HL-60/S4 treated with retinoic acid at 250 ng/mL for 4 days and 3 days (cell line): ENCODE measurements around the gene TACO1.

ENCODE experiments used
- in situ Hi-C: fragments of 300-500 bp; cut with MboI; formaldehyde crosslinking; loops from 2 replicates; pipeline ENCODE4 v1.7.0; 2022; ENCODE audit warnings: low sequenced_read_pairs

The TACO1 gene

GRCh38 chr17:63596856-63597586 lies 3.7 kb upstream of the TACO1 start:
- in situ Hi-C loops = no loop called here

GRCh38 chr17:63598281-63598680 lies 2.4 kb upstream of the TACO1 start:
- in situ Hi-C loops = no loop called here

- in situ Hi-C loops = loop anchor here (10.0 kb wide), 1 partner anchor 167 kb away; no protein-coding TSS in a partner anchor
Measured at GRCh38 chr17:63601439-63602371, 1.0 kb downstream of the TACO1 start.

GRCh38 chr17:63609816-63610573 lies 9.3 kb downstream of the TACO1 start:
- in situ Hi-C loops = loop anchor here (10.0 kb wide), 1 partner anchor 175 kb away; no protein-coding TSS in a partner anchor

GRCh38 chr17:63610854-63611253 lies 10.2 kb downstream of the TACO1 start:
- in situ Hi-C loops = no loop called here

GRCh38 chr17:63611354-63611753 lies 10.7 kb downstream of the TACO1 start:
- in situ Hi-C loops = no loop called here

- in situ Hi-C loops = no loop called here
Measured at GRCh38 chr17:63613663-63614062, 13.0 kb downstream of the TACO1 start.

GRCh38 chr17:63621229-63621683 lies 20.6 kb downstream of the TACO1 start:
- in situ Hi-C loops = no loop called here

- in situ Hi-C loops = no loop called here
Measured at GRCh38 chr17:63621684-63622573, 21.2 kb downstream of the TACO1 start, which contains the start of gene MAP3K3. Gene MAP3K3 (plus strand): TSS chr17:63622417. CDS start chr17:63622760, 343 bp downstream.

GRCh38 chr17:63622574-63623390 lies 22.1 kb downstream of the TACO1 start:
- in situ Hi-C loops = no loop called here

- in situ Hi-C loops = no loop called here
Measured at GRCh38 chr17:63623786-63624530, 23.3 kb downstream of the TACO1 start.

GRCh38 chr17:63624531-63624880 lies 23.8 kb downstream of the TACO1 start:
- in situ Hi-C loops = no loop called here

- in situ Hi-C loops = no loop called here
Measured at GRCh38 chr17:63626551-63627180, 26.0 kb downstream of the TACO1 start.

GRCh38 chr17:63629627-63630026 lies 28.9 kb downstream of the TACO1 start:
- in situ Hi-C loops = no loop called here

- in situ Hi-C loops = no loop called here
Measured at GRCh38 chr17:63631062-63631461, 30.4 kb downstream of the TACO1 start.

GRCh38 chr17:63631626-63632025 lies 30.9 kb downstream of the TACO1 start:
- in situ Hi-C loops = no loop called here

- in situ Hi-C loops = no loop called here
Measured at GRCh38 chr17:63633742-63634141, 33.0 kb downstream of the TACO1 start.

GRCh38 chr17:63634163-63634562 lies 33.5 kb downstream of the TACO1 start:
- in situ Hi-C loops = no loop called here
